Suppressor macrophage treated with lipopolysaccharide for 1 hour (primary cell): ENCODE data around the gene ZNF506.
"Not testable (repeated sequence)": the region's sequence is repeated elsewhere in the genome, so short reads cannot be mapped to it uniquely, and the experiment has no call there.

ENCODE experiments used
- DNase-seq, 3 donors: peaks; one replicate each; pipeline ENCODE4 v3.0.0-alpha.2; 2020 to 2022

ZNF506 gene

DNA sequence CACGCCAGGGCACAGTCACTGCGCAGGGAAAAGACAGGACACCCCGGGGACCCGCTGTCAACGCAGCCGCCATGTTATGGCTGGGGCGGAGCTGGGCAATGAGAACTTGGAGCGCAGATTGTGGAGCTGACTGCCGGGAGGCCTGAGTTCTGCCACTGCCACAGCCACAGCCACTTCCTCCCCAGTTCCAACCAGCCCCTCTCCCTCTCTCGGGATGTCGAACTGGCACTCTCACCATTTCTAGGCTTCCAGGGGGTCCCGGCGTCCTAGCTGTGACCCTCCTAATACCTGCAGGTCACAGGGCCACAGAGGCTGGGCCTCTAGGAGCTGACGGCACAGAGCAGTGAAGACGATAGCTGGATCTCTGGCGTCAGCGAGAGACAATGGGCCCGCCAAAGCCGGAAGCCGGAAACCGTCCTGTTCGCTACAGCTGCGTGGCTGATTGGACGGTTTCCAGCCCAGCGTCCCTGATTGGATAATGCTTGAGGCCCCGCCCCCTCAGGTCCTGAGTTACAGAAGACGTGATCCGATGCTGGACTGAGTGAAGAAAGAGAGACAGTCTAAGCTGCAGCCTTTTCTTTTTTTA lies at the start of gene ZNF506:
Gene ZNF506 (minus strand): TSS at position 385 of the 586 bp plus-strand sequence. CDS start 147 bp downstream, at position 238.
- peak; percentile 95 to 97 (median 96) for DNase-seq

DNA sequence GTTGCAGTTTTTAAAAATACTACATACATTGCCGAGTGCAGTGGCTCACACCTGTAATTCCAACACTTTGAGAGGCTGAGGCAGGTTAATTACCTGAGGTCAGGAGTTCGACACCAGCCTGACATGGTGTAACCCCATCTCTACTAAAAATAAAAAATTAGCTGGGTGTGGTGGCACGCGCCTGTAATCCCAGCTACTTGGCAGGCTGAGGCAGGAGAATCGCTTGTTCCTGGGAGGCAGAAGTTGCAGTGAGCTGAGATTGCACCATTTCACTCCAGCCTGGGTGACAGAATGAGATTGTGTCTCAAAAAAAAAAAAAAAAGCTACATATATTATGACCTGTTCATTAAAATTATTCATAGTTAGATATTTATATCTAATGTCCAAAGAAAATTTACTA lies 48.5 kb upstream of the ZNF506 start:
- DNase-seq = not testable (repeated sequence)

DNA sequence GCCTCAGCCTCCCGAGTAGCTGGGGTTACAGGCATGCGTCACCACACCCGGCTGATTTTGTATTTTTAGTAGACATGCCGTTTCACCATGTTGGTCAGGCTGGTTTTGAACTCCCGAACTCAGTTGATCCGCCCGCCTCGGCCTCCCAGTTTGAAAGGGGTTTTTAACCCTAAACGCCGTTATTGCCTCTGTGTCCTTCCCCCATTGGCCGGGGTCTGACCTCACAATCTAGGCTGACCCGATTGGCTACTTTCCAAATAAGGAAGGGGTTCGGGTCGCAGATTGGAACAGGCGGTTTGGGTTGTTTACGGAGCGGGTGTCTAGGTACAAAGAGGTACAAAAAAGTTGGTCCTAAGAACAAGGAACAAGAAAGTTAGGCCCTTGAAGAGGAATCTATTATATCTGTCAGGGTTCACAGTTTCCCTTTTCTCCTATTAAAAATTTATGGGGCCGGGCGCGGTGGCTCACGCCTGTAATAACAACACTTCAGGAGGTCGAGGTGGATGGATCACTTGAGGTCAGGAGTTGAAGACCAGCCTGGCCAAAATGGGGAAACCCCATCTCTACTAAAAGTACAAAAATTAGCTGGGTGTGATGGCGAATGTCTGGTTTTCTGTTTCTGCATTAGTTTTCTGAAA lies 45.2 kb upstream of the ZNF506 start:
- DNase-seq = peak; percentile 18 to 36 (median 20)

DNA sequence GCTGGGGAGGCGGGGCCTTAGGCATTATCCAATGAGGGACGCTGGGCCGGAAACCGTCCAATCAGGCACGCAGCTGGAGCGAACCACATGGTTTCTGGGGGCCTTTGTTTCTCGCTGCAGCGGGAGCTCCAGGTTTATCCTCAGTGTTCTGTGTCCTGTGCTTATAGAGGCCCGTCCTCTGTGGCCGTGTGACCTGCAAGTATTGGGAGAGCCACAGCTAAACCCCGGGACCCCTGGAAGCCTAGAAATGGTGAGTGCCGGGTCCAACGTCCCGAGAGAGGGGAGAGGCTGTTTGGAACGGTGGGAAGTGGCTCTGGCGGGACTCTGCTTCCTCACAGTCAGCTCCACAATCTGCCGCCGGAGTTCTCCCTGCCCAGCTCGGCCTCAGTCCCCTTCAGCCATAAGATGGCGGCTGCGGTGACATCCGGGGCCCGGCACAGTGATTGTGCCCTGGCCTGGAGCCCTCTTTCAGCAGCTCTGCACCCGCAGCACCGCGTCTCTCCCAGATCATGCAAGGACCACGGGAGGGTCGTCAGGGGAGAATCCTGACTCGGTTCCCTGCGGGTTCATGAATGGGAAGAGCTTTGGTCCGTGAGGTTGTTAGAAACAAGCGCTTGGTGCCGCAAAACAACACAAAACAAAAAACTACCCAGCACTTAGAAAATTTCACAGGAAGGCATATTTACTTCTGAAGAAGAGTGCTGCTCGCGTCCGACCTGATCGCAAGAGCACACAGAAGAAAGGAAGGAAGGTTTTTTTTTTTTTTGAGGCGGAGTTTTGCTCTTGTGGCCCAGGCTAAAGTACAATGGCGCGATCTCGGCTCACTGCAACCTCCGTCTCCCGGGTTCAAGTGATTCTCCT lies 44.4 kb upstream of the ZNF506 start, which contains the start of gene ZNF253:
Gene ZNF253 (plus strand): TSS at position 133 of the 861 bp plus-strand sequence. CDS start 115 bp downstream, at position 248.
- DNase-seq = peak; percentile 89 to 96 (median 95)

DNA sequence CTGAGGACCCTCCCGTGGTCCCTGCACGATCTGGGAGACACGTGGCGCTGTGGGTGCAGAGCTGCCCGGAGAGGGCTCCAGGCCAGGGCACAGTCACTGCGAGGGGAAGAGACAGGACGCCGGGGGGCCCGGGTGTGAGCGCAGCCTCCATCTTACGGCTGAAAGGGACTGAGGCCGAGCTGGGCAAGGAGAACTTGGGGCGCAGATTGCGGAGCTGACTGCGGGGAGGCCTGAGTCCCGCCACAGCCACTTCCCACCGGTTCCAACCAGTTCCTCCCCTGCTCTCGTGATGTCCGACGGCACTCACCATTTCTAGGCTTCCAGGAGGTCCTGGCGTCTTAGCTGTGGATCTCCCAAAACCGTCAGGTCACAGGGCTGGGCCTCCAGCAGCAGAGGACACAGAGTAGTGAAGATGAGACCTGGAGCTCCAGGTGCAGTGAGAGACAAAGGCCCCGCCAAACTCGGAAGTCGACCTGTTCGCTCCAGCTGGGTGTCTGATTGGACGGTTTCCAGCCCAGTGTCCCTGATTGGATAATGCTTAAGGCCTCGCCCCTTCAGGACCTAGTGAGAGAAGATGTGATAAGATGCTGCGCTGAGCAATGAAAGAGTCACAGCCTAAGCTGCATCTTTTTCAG lies 39.3 kb upstream of the ZNF506 start:
- DNase-seq = no peak

DNA sequence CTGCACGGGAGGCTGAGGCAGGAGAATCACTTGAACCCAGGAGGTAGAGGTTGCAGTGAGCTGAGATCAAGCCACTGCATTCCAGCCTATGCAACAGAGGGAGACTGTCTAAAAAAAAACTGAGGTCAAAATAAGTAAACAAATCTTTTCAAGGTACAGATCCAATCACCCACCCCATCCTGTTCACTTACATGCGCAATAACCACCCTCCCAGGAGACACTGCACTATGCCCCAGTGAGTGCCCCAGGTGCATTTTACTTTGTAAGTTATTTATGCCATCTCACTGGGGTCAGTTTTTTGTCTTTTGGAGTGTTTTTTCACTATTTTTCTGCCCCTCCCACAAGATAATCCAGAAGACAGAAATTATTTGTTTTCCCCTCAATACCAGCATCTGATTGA lies 37.2 kb upstream of the ZNF506 start:
- no peak for DNase-seq

DNA sequence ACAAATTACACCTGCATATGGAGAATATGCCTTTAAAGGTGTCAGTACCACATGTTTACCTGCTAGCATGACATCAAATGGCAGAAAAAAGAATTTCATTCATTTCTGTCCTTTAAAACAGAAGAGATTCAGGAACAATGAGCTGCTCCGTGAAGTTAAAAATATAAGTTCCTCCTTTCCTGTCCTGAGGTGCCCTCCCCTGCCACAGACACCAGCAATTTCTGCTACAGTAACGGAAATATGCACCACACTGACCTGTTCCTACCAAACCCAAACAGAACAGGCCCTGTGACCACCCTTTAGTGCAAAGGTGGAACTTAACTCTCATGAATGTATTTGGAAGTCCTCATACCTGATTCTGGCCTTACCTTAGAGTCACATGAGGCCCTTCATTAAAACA lies 30.2 kb upstream of the ZNF506 start:
- not testable (repeated sequence) for DNase-seq

DNA sequence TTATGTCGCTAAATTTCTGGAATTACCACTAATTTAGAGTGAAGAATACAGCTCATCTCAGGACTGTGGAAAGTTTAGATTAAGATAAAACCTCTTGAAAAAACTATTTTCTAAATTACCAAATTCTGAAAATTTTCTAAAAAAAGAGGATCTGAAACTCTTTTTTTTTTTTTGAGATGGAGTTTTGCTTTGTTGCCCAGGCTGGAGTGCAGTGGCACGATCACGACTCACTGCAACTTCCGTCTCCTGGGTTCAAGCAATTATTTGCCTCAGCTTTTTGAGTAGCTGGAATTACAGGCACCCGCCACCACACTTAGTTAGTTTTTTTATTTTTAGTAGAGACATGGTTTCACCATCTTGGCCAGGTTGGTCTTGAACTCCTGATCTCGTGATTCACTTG lies 27.5 kb upstream of the ZNF506 start:
- DNase-seq = peak in 1 of 3 donors; percentile 2

DNA sequence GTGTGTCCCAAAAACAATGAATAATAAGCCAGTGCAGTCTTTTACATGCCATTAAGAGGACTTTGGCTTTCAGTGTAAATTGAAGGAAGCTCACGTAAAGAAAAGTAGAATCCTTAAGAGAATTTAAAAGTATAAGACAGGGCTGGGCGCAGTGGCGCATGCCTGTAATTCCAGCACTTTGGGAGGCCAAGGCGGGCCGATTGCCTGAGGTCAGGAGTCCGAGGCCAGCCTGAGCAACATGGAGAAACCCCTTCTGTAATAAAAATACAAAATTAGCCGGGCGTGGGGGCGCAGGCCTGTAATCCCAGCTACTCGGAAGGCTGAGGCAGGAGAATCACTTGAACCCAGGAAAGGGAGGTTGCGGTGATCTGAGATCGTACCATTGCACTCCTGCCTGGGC lies 26.2 kb upstream of the ZNF506 start:
- no peak for DNase-seq

DNA sequence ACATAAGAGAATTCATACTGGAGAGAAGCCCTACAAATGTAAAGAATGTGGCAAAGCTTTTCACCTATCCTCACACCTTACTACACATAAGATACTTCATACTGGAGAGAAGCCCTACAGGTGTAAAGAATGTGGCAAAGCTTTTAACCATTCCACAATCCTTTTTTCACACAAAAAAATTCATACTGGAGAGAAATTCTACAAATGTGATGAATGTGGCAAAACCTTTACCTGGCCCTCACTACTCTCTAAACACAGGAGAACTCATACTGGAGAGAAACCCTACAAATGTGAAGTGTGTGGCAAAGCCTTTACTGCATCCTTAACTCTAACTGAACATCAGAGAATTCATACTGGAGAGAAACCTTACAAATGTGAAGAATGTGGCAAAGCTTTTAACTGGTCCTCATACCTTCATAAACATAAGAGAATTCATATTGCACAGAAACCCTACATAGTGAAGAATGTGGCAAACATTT lies 14.0 kb upstream of the ZNF506 start:
- DNase-seq = peak in 1 of 3 donors; percentile 2

DNA sequence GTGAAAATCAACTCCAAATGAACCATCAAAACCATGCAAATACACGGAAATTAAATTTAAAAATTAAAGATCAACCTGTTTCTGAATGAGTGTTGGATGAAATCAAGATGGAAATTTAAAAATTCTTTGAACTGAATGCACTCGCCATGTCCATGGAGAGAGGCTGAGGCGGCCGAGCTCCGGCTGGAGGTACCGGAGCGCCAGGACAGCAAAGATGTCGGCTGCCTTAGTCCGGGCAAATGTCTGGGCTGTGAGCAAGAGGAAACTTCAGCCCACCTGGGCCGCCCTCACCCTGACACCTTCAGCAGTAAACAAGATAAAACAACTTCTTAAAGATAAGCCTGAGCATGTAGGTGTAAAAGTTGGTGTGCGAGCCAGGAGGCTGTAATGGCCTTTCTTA lies 5.3 kb upstream of the ZNF506 start:
- DNase-seq = no peak

DNA sequence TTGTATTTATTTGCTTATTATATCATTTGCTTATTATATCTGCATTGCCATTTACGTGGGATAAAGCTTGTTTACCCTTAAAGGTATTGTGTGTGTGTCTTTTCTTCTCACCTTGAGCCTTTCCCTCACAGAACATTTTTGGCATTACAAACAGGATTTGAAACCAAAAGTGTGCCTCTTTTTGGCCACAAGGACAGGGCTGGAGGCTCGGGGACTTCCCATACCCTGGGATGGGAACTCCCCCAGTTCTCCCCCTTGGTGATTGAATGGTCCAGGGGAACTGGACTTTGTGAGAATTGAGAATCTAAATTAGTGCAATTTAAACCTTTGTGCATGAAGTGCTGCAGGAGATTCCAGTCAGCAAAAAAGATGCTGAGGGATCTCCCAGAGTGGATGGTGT lies 2.4 kb upstream of the ZNF506 start:
- peak in 2 of 3 donors; percentile 6 to 29 for DNase-seq

DNA sequence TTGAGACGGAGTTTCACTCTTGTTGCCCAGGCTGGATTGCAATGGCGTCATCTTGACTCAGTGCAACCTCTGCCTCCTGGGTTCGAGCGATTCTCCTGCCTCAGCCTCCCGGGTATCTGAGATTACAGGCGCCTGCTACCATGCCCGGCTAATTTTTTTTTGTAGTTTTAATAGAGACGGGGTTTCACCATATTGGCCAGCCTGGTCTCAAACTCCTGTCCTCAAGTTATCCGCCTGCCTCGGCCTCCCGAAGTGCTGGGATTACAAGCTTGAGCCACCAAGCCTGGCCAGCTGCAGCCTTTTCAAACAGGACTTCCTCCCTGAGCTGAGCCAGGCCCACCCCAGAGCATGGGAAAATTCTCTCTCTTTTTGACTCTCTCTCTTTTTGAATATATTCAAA lies 426 bp upstream of the ZNF506 start:
- not testable (repeated sequence) for DNase-seq

DNA sequence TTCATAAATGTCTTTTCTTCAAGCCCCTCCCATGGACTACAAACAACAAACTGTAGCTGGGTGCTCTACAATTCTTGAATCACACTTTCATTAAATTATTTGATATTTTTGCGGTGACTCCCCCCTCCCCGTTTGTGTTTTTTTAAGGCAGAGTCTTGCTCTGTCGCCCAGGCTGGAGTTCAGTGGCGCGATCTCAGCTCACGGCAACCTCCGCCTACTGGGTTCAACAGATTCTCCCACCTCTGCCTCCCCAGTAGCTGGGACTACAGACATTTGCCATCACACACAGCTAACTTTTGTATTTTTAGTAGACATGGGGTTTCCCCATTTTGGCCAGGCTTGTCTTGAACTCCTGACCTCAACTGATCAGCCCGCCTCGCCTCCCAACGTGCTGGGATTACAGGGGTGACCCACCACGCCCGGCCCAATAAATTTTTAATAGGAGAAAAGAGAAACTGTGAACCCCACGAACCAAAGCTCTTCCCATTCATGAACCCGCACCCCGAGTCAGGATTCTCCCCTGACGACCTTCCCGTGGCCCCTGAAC lies 703 bp downstream of the ZNF506 start:
- peak in 2 of 3 donors; percentile 3 for DNase-seq

DNA sequence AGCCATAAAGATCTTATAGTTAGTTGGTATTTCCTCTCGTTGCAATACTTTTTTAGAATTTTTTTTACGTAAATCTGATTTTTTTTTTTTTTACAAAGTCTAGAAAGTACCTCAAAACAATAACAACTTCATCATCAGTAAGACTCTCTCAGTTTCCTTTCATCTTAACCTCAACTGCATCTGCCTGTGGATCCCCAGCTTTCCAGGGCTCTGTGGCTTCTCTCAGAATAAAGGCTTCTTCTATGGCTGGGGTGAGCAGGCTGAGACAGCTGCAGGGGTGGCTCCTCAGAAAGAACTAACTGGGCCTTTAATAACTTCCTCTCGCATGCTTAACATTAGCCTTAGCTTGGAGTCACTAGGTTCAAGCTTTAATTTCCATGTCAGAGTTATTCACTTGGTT lies 4.2 kb downstream of the ZNF506 start:
- DNase-seq = no peak

DNA sequence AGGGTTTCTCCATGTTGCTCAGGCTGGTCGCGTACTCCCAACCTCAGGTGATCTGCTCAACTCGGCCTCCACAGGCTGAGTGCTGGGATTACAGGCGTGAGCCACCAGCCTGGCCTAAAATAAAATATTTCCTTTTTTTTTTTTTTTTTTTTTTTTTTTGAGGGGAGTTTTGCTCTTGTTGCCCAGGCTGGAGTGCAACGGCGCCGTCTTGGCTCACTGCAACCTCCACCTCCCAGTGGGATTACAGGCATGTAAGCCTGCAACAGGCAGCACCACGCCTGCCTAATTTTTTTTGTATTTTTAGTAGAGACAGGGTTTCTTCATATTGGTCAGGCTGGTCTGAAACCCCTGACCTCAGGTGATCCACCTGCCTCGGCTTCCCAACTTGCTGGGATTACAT lies 4.9 kb downstream of the ZNF506 start:
- DNase-seq = no peak

DNA sequence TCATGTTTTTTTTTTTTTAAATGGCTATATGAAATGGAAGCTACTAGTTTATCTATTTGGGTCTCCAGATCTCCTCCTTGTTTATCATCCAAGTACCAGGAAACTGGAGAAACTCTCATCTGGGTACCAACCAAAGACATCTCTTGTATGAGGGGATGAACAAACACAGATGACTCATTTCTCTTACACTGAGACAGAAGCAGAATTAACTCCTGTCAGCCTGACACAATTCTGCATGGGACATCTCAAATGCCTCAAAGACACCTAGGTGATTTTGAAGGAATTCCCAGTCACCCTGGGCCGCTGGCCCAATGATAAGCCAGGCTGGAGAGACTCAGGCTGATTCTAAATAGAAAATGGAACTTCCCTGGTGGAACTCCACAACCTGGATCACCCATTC lies 9.6 kb downstream of the ZNF506 start:
- DNase-seq = not testable (repeated sequence)

DNA sequence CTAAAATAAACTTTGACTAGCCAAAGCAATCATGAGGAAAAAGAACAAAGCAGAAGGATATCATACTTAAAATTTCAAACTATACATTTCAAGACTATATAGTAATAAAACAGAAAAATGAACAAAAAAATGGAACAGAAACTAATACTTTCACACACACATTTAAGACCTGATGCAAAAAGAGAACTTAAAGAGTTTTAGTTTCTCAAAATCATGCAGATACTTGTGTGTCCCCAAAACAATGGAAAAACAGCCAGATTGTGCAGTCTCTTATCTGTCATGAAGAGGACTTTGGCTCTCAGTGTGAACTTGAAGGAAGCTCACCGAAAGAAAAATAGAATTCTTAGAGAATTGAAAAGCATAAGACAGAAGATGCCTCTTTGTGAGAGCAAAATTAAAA lies 16.1 kb downstream of the ZNF506 start:
- DNase-seq = no peak

DNA sequence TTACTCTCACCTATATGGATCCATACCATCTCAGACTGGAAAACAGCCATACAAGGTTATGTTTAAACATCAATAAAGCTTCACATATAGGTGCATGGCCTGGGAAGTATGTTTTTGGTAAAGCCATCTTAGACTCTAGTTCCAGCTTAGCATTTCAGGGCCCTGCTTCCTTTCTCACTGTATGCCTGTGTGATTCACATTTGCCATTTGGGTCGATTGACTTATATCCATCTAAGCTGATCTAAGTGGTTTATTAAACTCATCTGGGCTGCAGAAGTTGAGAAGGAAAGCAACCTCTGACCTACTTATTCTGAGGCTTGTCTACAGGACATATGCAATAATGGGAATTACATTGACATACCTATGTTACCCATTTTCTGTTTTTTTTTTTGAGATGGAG lies 33.5 kb downstream of the ZNF506 start:
- no peak for DNase-seq

DNA sequence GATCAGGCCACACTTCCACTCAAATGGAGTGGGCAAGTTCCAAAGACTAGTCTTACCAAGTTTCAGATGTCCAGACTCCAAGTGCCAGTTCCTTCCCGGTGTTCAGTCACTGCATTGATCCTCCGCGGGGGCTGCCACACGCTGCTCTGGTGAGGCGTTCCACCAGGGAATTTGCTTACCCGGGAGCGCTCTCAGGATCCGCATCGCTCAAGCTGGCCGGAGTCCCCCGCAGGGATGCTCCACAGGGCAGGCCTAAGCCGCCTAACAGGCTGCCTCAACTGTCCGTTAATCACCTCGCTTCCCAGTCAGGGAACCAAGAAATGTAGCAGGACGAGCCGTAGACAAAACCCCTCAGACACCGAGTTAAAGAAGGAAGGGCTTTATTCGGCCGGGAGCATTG lies 36.1 kb downstream of the ZNF506 start:
- DNase-seq = not testable (repeated sequence)

DNA sequence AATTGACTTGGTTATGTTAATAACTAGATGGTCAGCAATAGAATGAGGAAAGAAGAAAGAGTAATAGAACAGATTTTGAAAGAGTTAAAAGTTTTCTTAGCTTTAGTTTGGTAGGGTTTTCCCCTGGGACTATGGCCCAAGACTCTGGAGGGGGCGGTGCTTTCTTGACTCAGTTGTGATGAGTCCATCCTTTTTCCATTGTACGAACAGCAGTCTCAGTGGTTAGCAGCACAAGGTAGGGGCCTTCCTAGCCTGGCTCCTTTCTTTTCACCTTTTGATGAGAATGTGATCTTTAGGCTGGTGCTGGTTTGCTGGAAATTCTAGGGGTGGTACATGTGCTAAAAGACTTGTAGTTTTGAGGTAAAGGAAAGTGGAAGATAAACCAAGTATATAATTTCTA lies 38.8 kb downstream of the ZNF506 start:
- no peak for DNase-seq

DNA sequence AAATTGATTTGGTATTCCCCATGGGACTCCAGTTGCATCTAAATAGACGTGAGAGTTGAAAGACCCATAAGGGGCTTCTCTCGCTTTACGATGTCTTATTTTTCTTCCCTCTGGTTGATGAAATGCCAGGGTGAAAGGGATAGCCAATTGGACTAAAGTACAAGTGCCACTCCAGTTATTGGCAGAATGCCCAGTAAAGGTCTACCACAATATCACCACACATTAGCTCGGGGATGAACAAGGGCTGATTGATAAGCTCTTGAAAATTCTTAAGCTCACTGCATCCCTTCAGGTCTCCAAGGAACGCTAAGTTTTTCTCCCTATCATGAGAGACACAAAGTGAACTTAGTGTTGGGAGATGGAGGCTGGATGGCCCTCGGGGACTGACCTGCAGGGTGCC lies 39.8 kb downstream of the ZNF506 start:
- not testable (repeated sequence) for DNase-seq

DNA sequence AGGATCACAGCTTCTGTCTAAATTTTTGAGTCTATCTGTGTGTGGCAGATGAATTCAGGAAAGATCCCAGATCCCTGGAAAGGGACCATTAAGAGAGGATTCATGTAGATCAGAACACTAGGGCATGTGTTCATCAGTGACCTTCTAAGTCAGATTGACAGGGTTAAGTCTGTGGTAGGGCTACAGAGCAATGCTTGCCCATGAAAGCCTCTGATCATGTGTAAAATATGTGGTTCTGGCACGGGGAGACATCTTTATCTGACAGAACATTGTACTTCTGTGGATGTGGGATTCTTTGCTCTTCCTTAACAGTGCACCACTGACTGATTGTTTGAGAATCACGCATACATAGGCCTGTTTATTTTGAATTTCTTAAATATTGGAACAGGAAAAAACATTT lies 42.9 kb downstream of the ZNF506 start:
- no peak for DNase-seq
